Neuronal stem cell (in vitro differentiated cells): ENCODE data around the gene RDH12.

Experiments
- DNase-seq: peaks from one replicate; pipeline ENCODE4 v3.0.0-alpha.2; 2013; ENCODE audit warnings: low spot score
- H2AFZ ChIP-seq: one replicate; pipeline ENCODE4 v1.6.1; 2013; ENCODE audit warnings: mild to moderate bottlenecking, low read length, inconsistent platforms
- H2AK5ac ChIP-seq: 2 replicates; pipeline ENCODE4 v1.6.1; 2013; ENCODE audit warnings: low read depth, mild to moderate bottlenecking, inconsistent platforms, low read length, moderate library complexity, mixed read lengths
- H2BK120ac ChIP-seq: 2 replicates; pipeline ENCODE4 v1.6.1; 2013; ENCODE audit warnings: low read depth, mild to moderate bottlenecking, inconsistent platforms, low read length, moderate library complexity, mixed read lengths
- H2BK12ac ChIP-seq: one replicate; pipeline ENCODE4 v1.6.1; 2013; ENCODE audit warnings: low read length, inconsistent platforms
- H2BK15ac ChIP-seq: 2 replicates; pipeline ENCODE4 v1.6.1; 2013; ENCODE audit warnings: mild to moderate bottlenecking, low read length, inconsistent platforms, mixed read lengths
- H2BK5ac ChIP-seq: one replicate; pipeline ENCODE4 v1.6.1; 2013; ENCODE audit warnings: inconsistent platforms, mild to moderate bottlenecking, low read length, moderate library complexity
- H3K14ac ChIP-seq: one replicate; pipeline ENCODE4 v1.6.1; 2013; ENCODE audit warnings: low read length, inconsistent platforms
- H3K18ac ChIP-seq: 2 replicates; pipeline ENCODE4 v1.6.1; 2013; ENCODE audit warnings: low read length, inconsistent platforms
- H3K23ac ChIP-seq: 2 replicates; pipeline ENCODE4 v1.6.1; 2013; ENCODE audit warnings: low read depth, mild to moderate bottlenecking, mixed read lengths, low read length, inconsistent platforms; ENCODE audit not compliant: poor library complexity
- H3K27ac ChIP-seq: replicated peaks from 3 replicates; pipeline ENCODE4 v1.5.1; 2013; ENCODE audit warnings: low read length, inconsistent platforms
- H3K27me3 ChIP-seq, 3 experiments: 2 replicates each; pipeline ENCODE4 v1.6.1; 2013; ENCODE audit warnings: low read length in 3 of 3, mild to moderate bottlenecking in 2 of 3, inconsistent platforms in 1 of 3, low read depth in 1 of 3, mixed read lengths in 1 of 3, moderate library complexity in 1 of 3; ENCODE audit not compliant: control insufficient read depth in 3 of 3, insufficient read depth in 3 of 3
- H3K36me3 ChIP-seq, 2 donors: replicated peaks in 1 of 2; 2 replicates each; pipeline ENCODE4 v1.6.1; 2013; ENCODE audit warnings: low read length in 2 of 2; ENCODE audit not compliant: control insufficient read depth in 2 of 2, insufficient read depth in 2 of 2
- H3K4ac ChIP-seq: 2 replicates; pipeline ENCODE4 v1.6.1; 2013; ENCODE audit warnings: inconsistent platforms, mild to moderate bottlenecking, low read length, moderate library complexity
- H3K4me1 ChIP-seq, 2 donors: 1 replicate in 1 of 2; 2 replicates in 1 of 2; pipeline ENCODE4 v1.6.1; 2013; ENCODE audit warnings: low read length in 2 of 2, low read depth in 1 of 2; ENCODE audit not compliant: control insufficient read depth in 2 of 2, insufficient read depth in 1 of 2
- H3K4me2 ChIP-seq: one replicate; pipeline ENCODE4 v1.6.1; 2013; ENCODE audit warnings: mild to moderate bottlenecking, low read length, inconsistent platforms; ENCODE audit not compliant: insufficient read depth, poor library complexity, severe bottlenecking
- H3K4me3 ChIP-seq, 2 donors: 2 replicates each; pipeline ENCODE4 v1.5.1; 2013; ENCODE audit warnings: low read length in 2 of 2, mild to moderate bottlenecking in 2 of 2, inconsistent platforms in 1 of 2, moderate library complexity in 1 of 2
- H3K79me1 ChIP-seq: one replicate; pipeline ENCODE4 v1.6.1; 2013; ENCODE audit warnings: low read depth, mild to moderate bottlenecking, inconsistent platforms, low read length, moderate library complexity
- H3K9ac ChIP-seq: one replicate; pipeline ENCODE4 v1.6.1; 2013; ENCODE audit warnings: mild to moderate bottlenecking, low read depth, low read length, inconsistent platforms; ENCODE audit not compliant: poor library complexity
- H3K9me3 ChIP-seq, 2 donors: replicated peaks in 1 of 2; 2 replicates each; pipeline versions ENCODE3 to v1.6.1; 2013; ENCODE audit warnings: low read length in 2 of 2, mild to moderate bottlenecking in 2 of 2, inconsistent platforms in 1 of 2, low read depth in 1 of 2, mixed read lengths in 1 of 2, moderate library complexity in 1 of 2; ENCODE audit not compliant: control insufficient read depth in 2 of 2, insufficient read depth in 1 of 2
- H4K8ac ChIP-seq: one replicate; pipeline ENCODE4 v1.6.1; 2013; ENCODE audit warnings: low read depth, mild to moderate bottlenecking, inconsistent platforms, low read length, moderate library complexity
- H4K91ac ChIP-seq: one replicate; pipeline ENCODE4 v1.6.1; 2013; ENCODE audit warnings: low read length, low read depth, mild to moderate bottlenecking, inconsistent platforms; ENCODE audit not compliant: poor library complexity
- WGBS, 2 donors: extraction: QIAGEN DNeasy Blood & Tissue Kit; methylation state at CpG; one replicate each; pipeline ENCODE4 v1.1.7; 2013; ENCODE audit warnings: missing lambda C conversion rate in 2 of 2, mixed read lengths in 1 of 2; ENCODE audit not compliant: insufficient read length in 2 of 2, insufficient replicate concordance in 1 of 2; ENCODE audit errors: extremely low coverage in 2 of 2; 5-methylcytosine and 5-hydroxymethylcytosine counted together

RDH12 gene

DNA sequence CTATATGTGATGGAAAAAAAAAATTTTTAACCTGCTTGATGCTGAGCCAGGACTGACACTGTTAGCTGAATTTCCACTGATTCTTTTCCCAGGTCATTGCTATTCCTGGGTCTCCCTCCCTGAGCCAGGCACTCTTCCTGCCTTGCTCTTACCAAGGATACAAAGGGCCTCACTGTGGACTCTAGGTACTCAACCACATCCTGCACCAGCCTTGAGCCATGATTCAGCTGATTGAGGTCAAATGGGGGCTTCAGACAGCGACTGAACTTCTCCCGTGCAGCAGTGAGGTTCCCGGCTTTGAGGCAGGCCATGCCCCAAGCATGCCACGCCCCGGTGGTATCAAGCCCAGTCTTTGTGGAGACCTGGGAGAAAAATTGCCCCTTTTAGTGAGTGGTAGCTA is 60.4 kb downstream of the RDH12 start:
- Histone ChIP-seq H3K79me1 (no peaks in the 10 kb centered on the region), H3K4ac (no peak overlapping the region), H3K23ac (no peak overlapping the region), H4K91ac (no peak overlapping the region), H3K9me3 (no peaks in the 10 kb centered on the region), H3K9ac (no peak overlapping the region), H4K8ac (no peak overlapping the region), H2BK120ac (no peak overlapping the region), H3K4me3 (no peak overlapping the region), H3K14ac (no peak overlapping the region), H2BK5ac (no peak overlapping the region), H3K36me3 (peaks cover 23 to 76% of the 10 kb centered on the region in 2 donors), H2BK12ac (no peak overlapping the region), H2AFZ (no peak overlapping the region), H3K27me3 (no peaks in the 10 kb centered on the region), H3K4me2 (no peak overlapping the region), H2AK5ac (no peak overlapping the region), H3K18ac (no peak overlapping the region), H3K4me1 (peaks cover 0 to 2% of the 10 kb centered on the region in 2 donors), H2BK15ac (no peak overlapping the region), H3K27ac (no peak overlapping the region)
- DNase-seq: no peak
- WGBS, 2 donors: no CpG with 5 or more reads among the region's 5 CpGs

DNA sequence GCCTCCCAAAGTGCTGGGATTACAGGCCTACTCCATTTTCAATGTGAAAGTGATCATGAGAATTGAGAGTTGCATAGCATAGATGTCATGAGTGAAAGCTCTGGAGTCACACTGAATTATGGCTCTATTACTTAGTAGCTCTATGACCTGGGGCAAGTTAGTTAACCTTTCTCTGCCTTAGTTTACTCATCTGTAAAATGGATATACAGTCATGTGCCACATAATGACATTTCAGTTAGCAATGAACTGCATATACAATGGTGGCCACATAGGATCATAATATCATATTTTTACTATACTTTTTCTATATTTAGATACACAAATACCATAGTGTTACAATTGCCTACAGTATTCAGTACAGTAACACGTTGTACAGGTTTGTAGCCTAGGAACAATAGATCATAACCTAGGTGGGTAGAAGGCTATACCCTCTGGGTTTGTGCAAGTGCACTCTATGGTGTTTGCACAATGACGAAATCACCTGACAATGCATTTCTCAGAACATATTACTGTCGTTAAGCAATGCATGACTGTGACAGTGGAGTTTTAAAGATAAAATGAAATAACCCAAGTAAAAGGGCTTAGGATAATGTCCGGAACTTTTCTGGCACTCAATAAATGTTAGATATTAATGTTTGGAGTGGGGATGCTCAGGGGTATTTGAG is 61.6 kb downstream of the RDH12 start:
- Histone ChIP-seq H3K79me1 (no peaks in the 10 kb centered on the region), H2BK15ac (no peak overlapping the region), H2BK120ac (no peak overlapping the region), H2BK5ac (no peak overlapping the region), H3K23ac (no peak overlapping the region), H3K4me1 (no peaks in the 10 kb centered on the region), H4K91ac (no peak overlapping the region), H2BK12ac (no peak overlapping the region), H3K36me3 (peaks cover 27 to 85% of the 10 kb centered on the region in 2 donors), H3K4me2 (no peak overlapping the region), H2AFZ (no peak overlapping the region), H3K9me3 (no peaks in the 10 kb centered on the region), H3K27me3 (no peaks in the 10 kb centered on the region), H3K4me3 (no peak overlapping the region), H3K14ac (no peak overlapping the region), H3K18ac (no peak overlapping the region), H3K4ac (no peak overlapping the region), H4K8ac (no peak overlapping the region), H2AK5ac (no peak overlapping the region), H3K27ac (no peak overlapping the region), H3K9ac (no peak overlapping the region)
- no peak for DNase-seq
- no CpG with 5 or more reads among the region's 4 CpGs for WGBS, 2 donors

DNA sequence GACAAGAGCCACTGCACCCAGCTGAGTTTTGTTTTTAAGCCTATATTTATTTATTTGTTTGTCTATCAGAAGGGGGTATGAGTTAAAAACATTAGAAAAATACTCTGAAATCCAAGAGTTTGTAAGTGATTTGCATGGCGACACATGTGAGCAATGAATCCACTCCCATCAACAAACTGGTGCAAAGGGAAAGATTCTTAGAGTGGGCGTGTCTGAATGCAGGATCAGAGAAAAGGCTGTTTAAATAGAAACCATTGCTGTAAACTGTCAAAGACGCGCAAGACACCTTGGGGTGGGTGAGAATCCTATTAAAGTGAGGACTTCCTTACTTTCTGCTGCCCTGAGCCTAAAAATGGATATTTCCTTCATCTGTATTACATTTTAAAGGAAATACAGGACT is 62.8 kb downstream of the RDH12 start:
- no peaks in the 10 kb centered on the region for H3K79me1 ChIP-seq
- H4K8ac ChIP-seq: no peak overlapping the region
- H2AK5ac ChIP-seq: no peak overlapping the region
- no peak overlapping the region for H3K23ac ChIP-seq
- H2BK5ac ChIP-seq: no peak overlapping the region
- no peak overlapping the region for H2AFZ ChIP-seq
- H3K9me3 ChIP-seq: no peaks in the 10 kb centered on the region
- H3K9ac ChIP-seq: no peak overlapping the region
- no peak overlapping the region for H3K4ac ChIP-seq
- no peak overlapping the region for H2BK12ac ChIP-seq
- no CpG with 5 or more reads among the region's 4 CpGs for WGBS, 2 donors
- no peak for DNase-seq
- H3K27ac ChIP-seq: no peak overlapping the region
- no peak overlapping the region for H3K4me3 ChIP-seq
- H2BK120ac ChIP-seq: no peak overlapping the region
- no peak overlapping the region for H4K91ac ChIP-seq
- no peak overlapping the region for H2BK15ac ChIP-seq
- no peak overlapping the region for H3K14ac ChIP-seq
- no peak overlapping the region for H3K18ac ChIP-seq
- H3K4me2 ChIP-seq: no peak overlapping the region
- peaks cover 30 to 95% of the 10 kb centered on the region in 2 donors for H3K36me3 ChIP-seq
- H3K27me3 ChIP-seq: no peaks in the 10 kb centered on the region
- no peaks in the 10 kb centered on the region for H3K4me1 ChIP-seq

DNA sequence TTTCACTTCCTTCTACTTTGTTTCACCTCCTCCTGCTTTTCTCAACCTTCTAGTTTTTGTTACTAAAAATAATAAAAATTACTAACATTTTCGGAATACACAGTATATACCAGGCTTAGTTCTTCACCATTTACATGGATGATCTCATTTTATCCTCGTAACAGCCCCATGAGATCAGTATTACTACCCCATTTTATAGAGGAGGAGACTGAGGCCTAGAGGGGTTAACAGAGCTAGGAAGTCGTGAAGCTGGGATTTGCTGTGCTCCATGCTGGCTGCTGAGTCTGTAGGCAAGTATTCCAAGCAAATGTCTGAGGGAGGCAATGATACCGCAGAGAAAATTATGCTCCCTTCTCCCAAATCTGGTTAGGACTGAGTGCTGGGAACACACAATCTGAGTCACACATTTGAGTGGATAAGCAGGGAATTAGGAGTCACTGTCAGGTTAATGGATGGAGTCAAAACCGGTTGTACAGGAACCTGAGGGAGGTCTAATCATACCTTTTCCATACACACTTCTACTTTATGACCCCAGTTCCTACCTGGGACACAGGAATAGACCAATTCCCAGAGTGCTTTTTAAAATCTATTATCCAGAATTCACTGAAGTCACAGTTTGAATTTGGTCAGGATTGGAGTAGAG is 63.6 kb downstream of the RDH12 start:
- Histone ChIP-seq H2BK12ac (no peak overlapping the region), H2AK5ac (no peak overlapping the region), H4K8ac (no peak overlapping the region), H2AFZ (no peak overlapping the region), H2BK5ac (no peak overlapping the region), H3K14ac (no peak overlapping the region), H4K91ac (no peak overlapping the region), H2BK15ac (no peak overlapping the region), H3K4me2 (no peak overlapping the region), H3K4ac (no peak overlapping the region), H3K27ac (no peak overlapping the region), H3K18ac (no peak overlapping the region), H3K9me3 (no peaks in the 10 kb centered on the region), H3K79me1 (no peaks in the 10 kb centered on the region), H3K9ac (no peak overlapping the region), H2BK120ac (no peak overlapping the region), H3K23ac (no peak overlapping the region), H3K4me1 (no peaks in the 10 kb centered on the region), H3K36me3 (peaks cover 30 to 93% of the 10 kb centered on the region in 2 donors), H3K27me3 (no peaks in the 10 kb centered on the region), H3K4me3 (no peak overlapping the region)
- no CpG with 5 or more reads among the region's 5 CpGs for WGBS, 2 donors
- no peak for DNase-seq
